Natural killer cell (primary cell): ENCODE measurements around the gene SEZ6L2. TPM values are rescaled to one million over a fixed set of nuclear protein-coding genes. Genes with fewer than 3 reads are reported as not detected.
"Not testable (repeated sequence)": the region's sequence is repeated elsewhere in the genome, so short reads cannot be mapped to it uniquely, and the experiment has no call there.

ENCODE experiments used
- ATAC-seq, 3 donors: fragments of 150-1000 bp in 2 of 3; fragments of 200-7000 bp in 1 of 3; cut with Tn5 transposase; 1 replicate in 1 of 3; 2 replicates in 2 of 3; pipeline ENCODE4 v1.10.0; 2021; ENCODE audit warnings: mild to moderate bottlenecking in 2 of 3, moderate library complexity in 2 of 3
- DNase-seq, 2 donors: peaks; one replicate each; pipeline versions ENCODE4 v3.0.0 to v3.0.0-alpha.2; 2013 to 2021; ENCODE audit warnings: mixed read lengths in 1 of 2
- H3K27ac ChIP-seq: one replicate; pipeline ENCODE4 v1.5.1; 2013; ENCODE audit warnings: mild to moderate bottlenecking, low read length
- H3K27me3 ChIP-seq: one replicate; pipeline ENCODE4 v1.6.1; 2013; ENCODE audit warnings: low read length; ENCODE audit not compliant: control insufficient read depth, insufficient read depth
- H3K36me3 ChIP-seq: one replicate; pipeline ENCODE4 v1.6.1; 2013; ENCODE audit warnings: low read length; ENCODE audit not compliant: control insufficient read depth, insufficient read depth
- H3K4me1 ChIP-seq: one replicate; pipeline ENCODE4 v1.6.1; 2013; ENCODE audit warnings: low read length; ENCODE audit not compliant: control insufficient read depth, insufficient read depth
- H3K4me3 ChIP-seq: one replicate; pipeline ENCODE4 v1.5.1; 2013; ENCODE audit warnings: low read length
- H3K9me3 ChIP-seq: one replicate; pipeline ENCODE4 v1.6.1; 2013; ENCODE audit warnings: low read length; ENCODE audit not compliant: control insufficient read depth, insufficient read depth
- H3K27ac Mint-ChIP-seq, 2 donors: one replicate each; pipeline ENCODE4 v1.8.0; 2022; ENCODE audit warnings: mild to moderate bottlenecking in 2 of 2, mixed read lengths in 2 of 2, moderate library complexity in 1 of 2
- H3K27me3 Mint-ChIP-seq, 2 donors: one replicate each; pipeline ENCODE4 v1.8.0; 2022; ENCODE audit warnings: low read depth in 2 of 2, mixed read lengths in 2 of 2
- H3K36me3 Mint-ChIP-seq: one replicate; pipeline ENCODE4 v1.8.0; 2022; ENCODE audit warnings: mixed read lengths
- H3K4me1 Mint-ChIP-seq, 2 donors: one replicate each; pipeline ENCODE4 v1.8.0; 2022; ENCODE audit warnings: mixed read lengths in 2 of 2
- H3K4me3 Mint-ChIP-seq: one replicate; pipeline ENCODE4 v1.8.0; 2022; ENCODE audit warnings: mild to moderate bottlenecking, moderate library complexity, mixed read lengths
- H3K9me3 Mint-ChIP-seq, 2 donors: one replicate each; pipeline ENCODE4 v1.8.0; 2022; ENCODE audit warnings: mixed read lengths in 2 of 2
- WGBS: methylation state at CpG from one replicate; pipeline ENCODE4 v1.1.7; 2013; ENCODE audit warnings: missing lambda C conversion rate; ENCODE audit not compliant: insufficient coverage; 5-methylcytosine and 5-hydroxymethylcytosine counted together
- intact Hi-C: fragments of 100-400 bp; cut with micrococcal nuclease; formaldehyde crosslinking; loops from one replicate; pipeline ENCODE4 v1.14.2; 2022
- total RNA-seq, 4 donors: library from RNA; stranded (reverse); fragments of 120-200 nt in 1 of 4; gene quantifications; one replicate each; pipeline versions ENCODE4 v1.2.3 to v1.2.4, GENCODE V29; 2013 to 2022
- TF ChIP-seq, protein P1 (sequence below): fragments of 200-600 bp; IDR thresholded peaks from one replicate; pipeline ENCODE4 v1.8.0; 2022; ENCODE audit warnings: antibody characterized with exemption

The SEZ6L2 gene
- total RNA-seq, 3 donors from 2014 or later (not counting 1 experiment from before 2014, with no cell fraction given): 0.14 TPM; not detected in 2

DNA sequence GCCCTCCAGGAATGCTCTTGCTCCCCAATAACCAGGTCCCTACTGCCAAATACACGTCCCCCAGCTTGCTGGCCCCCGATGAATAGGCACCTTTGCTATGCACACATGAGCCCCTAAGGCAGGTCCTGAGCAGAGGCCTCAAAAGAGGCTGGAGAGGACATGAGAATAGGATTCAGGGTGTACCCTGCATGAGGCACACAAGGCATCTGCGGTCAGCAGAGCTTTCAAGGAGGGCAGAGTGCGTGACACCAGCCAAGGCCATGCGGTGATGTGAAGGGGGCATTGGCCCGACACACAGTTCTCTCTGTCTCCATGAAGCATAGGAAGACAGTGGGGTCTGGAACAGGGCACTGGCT, 6.9 kb downstream of the SEZ6L2 start:
- Mint-ChIP-seq H3K9me3 (no peaks in the 10 kb centered on the region), H3K4me1 (no peaks in the 10 kb centered on the region), H3K36me3 (no peaks in the 10 kb centered on the region), H3K4me3 (no peak overlapping the region), H3K27me3 (peaks cover 4 to 8% of the 10 kb centered on the region in 2 donors), H3K27ac (no peak overlapping the region)
- Histone ChIP-seq H3K9me3 (no peaks in the 10 kb centered on the region), H3K4me1 (no peaks in the 10 kb centered on the region), H3K4me3 (no peak overlapping the region), H3K27ac (no peak overlapping the region), H3K36me3 (no peaks in the 10 kb centered on the region), H3K27me3 (peaks cover 3% of the 10 kb centered on the region)
- 96% methylated on average over 6 of the region's 6 CpGs for WGBS
- DNase-seq (no peak), ATAC-seq (no peak)
- intact Hi-C loops: no loop called here
- TF ChIP-seq, protein P1, sequence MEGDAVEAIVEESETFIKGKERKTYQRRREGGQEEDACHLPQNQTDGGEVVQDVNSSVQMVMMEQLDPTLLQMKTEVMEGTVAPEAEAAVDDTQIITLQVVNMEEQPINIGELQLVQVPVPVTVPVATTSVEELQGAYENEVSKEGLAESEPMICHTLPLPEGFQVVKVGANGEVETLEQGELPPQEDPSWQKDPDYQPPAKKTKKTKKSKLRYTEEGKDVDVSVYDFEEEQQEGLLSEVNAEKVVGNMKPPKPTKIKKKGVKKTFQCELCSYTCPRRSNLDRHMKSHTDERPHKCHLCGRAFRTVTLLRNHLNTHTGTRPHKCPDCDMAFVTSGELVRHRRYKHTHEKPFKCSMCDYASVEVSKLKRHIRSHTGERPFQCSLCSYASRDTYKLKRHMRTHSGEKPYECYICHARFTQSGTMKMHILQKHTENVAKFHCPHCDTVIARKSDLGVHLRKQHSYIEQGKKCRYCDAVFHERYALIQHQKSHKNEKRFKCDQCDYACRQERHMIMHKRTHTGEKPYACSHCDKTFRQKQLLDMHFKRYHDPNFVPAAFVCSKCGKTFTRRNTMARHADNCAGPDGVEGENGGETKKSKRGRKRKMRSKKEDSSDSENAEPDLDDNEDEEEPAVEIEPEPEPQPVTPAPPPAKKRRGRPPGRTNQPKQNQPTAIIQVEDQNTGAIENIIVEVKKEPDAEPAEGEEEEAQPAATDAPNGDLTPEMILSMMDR: no peak

DNA sequence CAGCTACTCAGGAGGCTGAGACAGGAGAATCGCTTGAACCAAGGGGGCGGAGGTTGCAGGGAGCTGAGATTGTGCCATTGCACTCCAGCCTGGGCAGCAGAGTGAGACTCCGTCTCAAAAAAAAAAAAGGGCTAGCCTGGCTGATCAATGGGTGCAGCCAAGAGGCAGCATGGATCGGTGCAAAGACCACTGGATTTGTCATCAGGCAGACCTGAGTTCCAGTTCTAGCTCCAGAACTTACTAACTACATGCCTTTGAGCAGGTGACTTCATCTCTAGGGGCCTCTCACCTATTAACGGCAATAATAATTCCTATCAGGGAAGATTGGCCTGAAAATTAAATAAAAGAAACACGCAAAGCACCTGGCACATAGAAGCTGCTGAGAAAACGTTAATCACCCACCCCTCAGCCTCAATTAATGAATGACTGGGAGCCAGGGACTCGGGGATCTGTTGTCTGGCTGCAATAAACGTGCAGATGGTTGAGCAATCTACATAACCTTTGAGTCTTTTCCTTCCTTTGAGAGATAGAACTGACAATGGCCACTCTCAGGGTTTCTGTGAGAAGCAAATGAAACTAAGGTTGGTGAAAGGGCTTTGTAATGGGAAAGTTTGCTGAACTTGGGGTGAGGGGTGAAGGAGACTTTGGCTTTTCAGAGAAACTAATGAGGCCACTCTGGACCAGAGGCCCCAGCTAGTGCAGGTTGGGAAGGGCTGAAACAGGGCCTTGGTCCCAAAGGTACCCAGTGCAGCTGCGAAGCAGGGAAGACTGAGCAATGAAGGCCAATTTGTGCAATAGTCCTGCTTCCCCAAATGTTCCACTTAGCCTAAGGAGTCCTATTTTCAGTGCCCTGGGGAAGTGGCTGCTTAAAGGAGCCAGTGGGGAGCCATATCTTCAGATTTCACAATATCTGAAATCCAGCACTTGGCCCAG, 7.6 kb downstream of the SEZ6L2 start:
- Mint-ChIP-seq H3K9me3 (no peaks in the 10 kb centered on the region), H3K36me3 (no peaks in the 10 kb centered on the region), H3K27me3 (peaks cover 0 to 5% of the 10 kb centered on the region in 2 donors), H3K27ac (no peak overlapping the region), H3K4me1 (no peaks in the 10 kb centered on the region), H3K4me3 (no peak overlapping the region)
- no peak for DNase-seq
- 80% methylated on average over 10 of the region's 10 CpGs for WGBS
- intact Hi-C loops: no loop called here
- TF ChIP-seq, protein P1: no peak
- Histone ChIP-seq H3K36me3 (no peaks in the 10 kb centered on the region), H3K27ac (no peak overlapping the region), H3K4me3 (no peak overlapping the region), H3K4me1 (no peaks in the 10 kb centered on the region), H3K9me3 (no peaks in the 10 kb centered on the region), H3K27me3 (no peaks in the 10 kb centered on the region)
- no peak for ATAC-seq

DNA sequence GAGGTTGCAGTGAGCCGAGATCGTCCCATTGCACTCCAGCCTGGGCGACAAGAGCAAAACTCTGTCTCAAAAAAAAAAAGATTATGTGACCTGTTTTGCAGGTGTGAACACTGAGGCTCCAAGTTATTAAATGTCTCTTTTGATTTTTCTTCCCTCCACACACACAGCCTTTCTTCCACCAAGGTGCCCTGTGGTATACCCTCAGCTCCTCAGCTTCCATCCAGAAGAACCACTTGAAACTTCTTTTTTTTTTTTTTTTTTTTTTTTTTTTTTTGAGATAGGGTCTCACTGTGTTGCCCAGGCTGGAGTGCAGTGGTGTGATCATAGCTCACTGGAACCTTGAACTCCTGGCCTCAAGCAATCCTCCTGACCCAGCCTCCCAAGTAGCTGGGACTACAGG, 10.0 kb downstream of the SEZ6L2 start:
- H3K27me3 Mint-ChIP-seq, H3K27ac ChIP-seq, H3K9me3 ChIP-seq, DNase-seq, intact Hi-C loops, H3K4me3 Mint-ChIP-seq, H3K4me1 ChIP-seq, ATAC-seq, H3K4me1 Mint-ChIP-seq, H3K36me3 ChIP-seq, H3K9me3 Mint-ChIP-seq, H3K4me3 ChIP-seq, H3K36me3 Mint-ChIP-seq, H3K27me3 ChIP-seq, H3K27ac Mint-ChIP-seq: not testable (repeated sequence)
- WGBS: 96% methylated on average over 3 of the region's 3 CpGs

DNA sequence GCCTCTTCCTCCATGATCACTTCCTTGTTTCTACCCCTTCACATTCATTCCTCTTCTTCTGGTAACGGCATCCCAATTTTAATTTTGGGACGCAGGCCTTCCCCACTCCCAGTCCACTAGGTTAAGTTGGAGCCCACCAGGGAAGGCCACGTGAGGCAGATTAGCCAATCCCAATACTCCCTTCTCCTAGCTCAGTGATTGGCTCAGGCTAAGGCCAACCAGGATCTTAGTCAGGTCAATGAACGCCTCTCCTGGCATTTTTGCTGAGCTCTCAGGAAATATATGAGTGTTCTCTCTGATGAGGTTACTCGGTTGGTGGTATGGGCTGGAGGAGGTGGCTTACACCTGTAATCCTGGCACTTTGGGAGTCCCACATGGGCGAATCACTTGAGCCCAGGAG, 15.4 kb downstream of the SEZ6L2 start:
- intact Hi-C loops: no loop called here
- peaks cover 0 to 5% of the 10 kb centered on the region in 2 donors for H3K27me3 Mint-ChIP-seq
- no peak overlapping the region for H3K27ac Mint-ChIP-seq

More for the DNA sequence above, 15.4 kb downstream of the SEZ6L2 start:
- Mint-ChIP-seq H3K4me1 (no peaks in the 10 kb centered on the region), H3K36me3 (no peaks in the 10 kb centered on the region), H3K4me3 (no peak overlapping the region), H3K9me3 (no peaks in the 10 kb centered on the region)
- Histone ChIP-seq H3K4me3 (no peak overlapping the region), H3K4me1 (no peaks in the 10 kb centered on the region), H3K27me3 (no peaks in the 10 kb centered on the region), H3K36me3 (no peaks in the 10 kb centered on the region), H3K9me3 (no peaks in the 10 kb centered on the region), H3K27ac (no peak overlapping the region)
- TF ChIP-seq, protein P1: no peak
- 81% methylated on average over 6 of the region's 6 CpGs for WGBS
- DNase-seq (no peak), ATAC-seq (no peak)
